HFFc6 (cell line): Measurements from ENCODE around the gene METTL2A. TPM values are rescaled to one million over a fixed set of nuclear protein-coding genes. Genes with fewer than 3 reads are reported as not detected.
"Not testable (repeated sequence)": the region's sequence is repeated elsewhere in the genome, so short reads cannot be mapped to it uniquely, and the experiment has no call there.

Experiments
- DNase-seq: peaks from one replicate; pipeline ENCODE4 v3.0.0-alpha.2; 2018
- H3K27ac Mint-ChIP-seq: 2 replicates; pipeline ENCODE4 v1.8.0; 2020; ENCODE audit warnings: mild to moderate bottlenecking, mixed read lengths
- H3K27me3 Mint-ChIP-seq: 2 replicates; pipeline ENCODE4 v1.8.0; 2021; ENCODE audit warnings: mild to moderate bottlenecking, moderate library complexity, mixed read lengths; ENCODE audit not compliant: insufficient read depth
- H3K36me3 Mint-ChIP-seq: 2 replicates; pipeline ENCODE4 v1.8.0; 2021; ENCODE audit warnings: low read depth, mixed read lengths
- H3K4me1 Mint-ChIP-seq: 2 replicates; pipeline ENCODE4 v1.8.0; 2020; ENCODE audit warnings: low read depth, mixed read lengths
- H3K4me3 Mint-ChIP-seq: 2 replicates; pipeline ENCODE4 v1.8.0; 2020; ENCODE audit warnings: mild to moderate bottlenecking, moderate library complexity, mixed read lengths
- H3K9me3 Mint-ChIP-seq: 2 replicates; pipeline ENCODE4 v1.8.0; 2020; ENCODE audit warnings: mild to moderate bottlenecking, mixed read lengths
- total RNA-seq, 6 experiments: library from RNA; stranded (reverse); fragmentation: NEBNext Ultra II Directional; extraction: Animal tissue kit (Norgen Biotek cat#: 25700); gene quantifications; 2 replicates in 1 of 6; 3 replicates in 5 of 6; pipeline ENCODE4 v1.2.3, GENCODE V29; 2021
- TF ChIP-seq, protein P1 (sequence below): fragments of 200-600 bp; sonication (generic); IDR thresholded peaks from 2 replicates; pipeline ENCODE4 v1.5.0; 2021; ENCODE audit warnings: antibody characterized with exemption, mild to moderate bottlenecking

METTL2A gene
- total RNA-seq, 6 experiments from 2014 or later, result 19.7 to 22.9 (median 21.1) TPM

DNA sequence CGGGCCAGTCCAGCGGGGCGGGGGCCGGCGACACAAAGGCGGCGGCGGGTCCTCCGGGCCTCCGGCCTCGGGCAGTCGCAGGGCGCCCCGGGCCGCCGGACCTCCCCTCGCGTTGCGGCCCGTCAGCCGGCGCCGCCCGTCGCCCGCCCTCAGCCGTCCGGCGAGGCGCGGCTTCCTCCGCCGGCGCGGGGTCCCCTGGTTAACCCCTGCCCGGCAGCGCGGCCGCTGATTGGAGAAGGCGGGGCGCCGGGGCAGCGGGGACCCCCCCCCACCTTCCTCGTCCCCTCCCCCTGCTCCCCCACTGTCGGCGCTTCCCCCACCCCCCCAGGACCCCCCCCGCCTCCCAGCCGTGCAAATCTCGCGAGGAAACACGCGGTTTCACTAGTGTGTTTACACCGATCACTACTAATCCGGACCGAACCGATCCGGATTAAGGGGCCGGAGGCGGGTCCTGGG lies 54.8 kb downstream of the METTL2A start, which contains the start of gene TLK2:
Gene TLK2 (plus strand): TSS at position 402 of the 456 bp plus-strand sequence. CDS start 2,301 bp downstream, outside the sequence.
- peak within 1 kb of the TSS; percentile 98 for H3K4me3 Mint-ChIP-seq
- H3K27ac Mint-ChIP-seq, result peak within 1 kb of the TSS; percentile 95
- peaks cover 11% of the 10 kb centered on the region for H3K36me3 Mint-ChIP-seq
- H3K27me3 Mint-ChIP-seq, result no peaks in the 10 kb centered on the region
- no peaks in the 10 kb centered on the region for H3K9me3 Mint-ChIP-seq
- DNase-seq, result peak; percentile 47
- peaks cover 20% of the 10 kb centered on the region for H3K4me1 Mint-ChIP-seq
- TF ChIP-seq, protein P1, sequence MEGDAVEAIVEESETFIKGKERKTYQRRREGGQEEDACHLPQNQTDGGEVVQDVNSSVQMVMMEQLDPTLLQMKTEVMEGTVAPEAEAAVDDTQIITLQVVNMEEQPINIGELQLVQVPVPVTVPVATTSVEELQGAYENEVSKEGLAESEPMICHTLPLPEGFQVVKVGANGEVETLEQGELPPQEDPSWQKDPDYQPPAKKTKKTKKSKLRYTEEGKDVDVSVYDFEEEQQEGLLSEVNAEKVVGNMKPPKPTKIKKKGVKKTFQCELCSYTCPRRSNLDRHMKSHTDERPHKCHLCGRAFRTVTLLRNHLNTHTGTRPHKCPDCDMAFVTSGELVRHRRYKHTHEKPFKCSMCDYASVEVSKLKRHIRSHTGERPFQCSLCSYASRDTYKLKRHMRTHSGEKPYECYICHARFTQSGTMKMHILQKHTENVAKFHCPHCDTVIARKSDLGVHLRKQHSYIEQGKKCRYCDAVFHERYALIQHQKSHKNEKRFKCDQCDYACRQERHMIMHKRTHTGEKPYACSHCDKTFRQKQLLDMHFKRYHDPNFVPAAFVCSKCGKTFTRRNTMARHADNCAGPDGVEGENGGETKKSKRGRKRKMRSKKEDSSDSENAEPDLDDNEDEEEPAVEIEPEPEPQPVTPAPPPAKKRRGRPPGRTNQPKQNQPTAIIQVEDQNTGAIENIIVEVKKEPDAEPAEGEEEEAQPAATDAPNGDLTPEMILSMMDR, result no peak

DNA sequence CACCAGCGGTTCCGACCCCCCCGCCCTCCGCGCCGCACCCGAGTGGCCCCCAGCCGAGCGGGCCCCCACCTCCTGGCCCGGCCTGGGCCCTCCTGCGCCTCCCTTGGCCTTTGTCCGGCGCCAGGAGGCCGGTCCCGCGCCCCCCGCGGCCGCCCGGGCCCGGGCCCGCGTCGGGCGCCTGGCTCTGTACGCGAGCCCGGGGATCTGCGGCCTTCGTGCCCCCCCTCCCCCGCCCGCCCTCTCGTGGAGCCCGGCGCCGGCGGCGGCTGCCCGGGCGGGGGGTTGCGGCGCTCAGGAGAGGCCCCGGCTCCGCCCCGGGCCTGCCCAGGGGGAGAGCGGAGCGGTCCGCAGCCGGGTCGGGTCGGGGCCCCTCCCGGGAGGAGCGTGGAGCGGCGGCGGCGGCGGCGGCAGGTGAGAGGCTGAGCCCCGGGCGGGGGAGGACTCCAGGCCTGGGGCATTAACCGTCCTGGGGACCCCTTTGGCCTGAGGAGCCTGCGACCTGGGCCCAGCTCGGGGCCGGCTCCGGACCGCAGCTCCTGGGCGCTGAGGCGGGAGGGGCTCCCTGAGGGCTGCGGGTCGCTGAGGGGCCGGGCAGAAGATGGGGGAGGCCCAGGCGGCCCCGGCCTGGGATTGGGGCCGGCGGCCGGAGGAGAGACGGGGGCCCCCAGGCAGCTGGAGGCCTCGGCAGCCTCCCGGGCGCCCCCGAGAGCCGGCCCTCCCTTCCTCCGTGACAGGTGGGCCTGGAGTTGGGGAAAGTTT lies 55.4 kb downstream of the METTL2A start:
- H3K27ac Mint-ChIP-seq, result peak overlapping the region; percentile 95; the same call in 1 of the 2 replicates

DNA sequence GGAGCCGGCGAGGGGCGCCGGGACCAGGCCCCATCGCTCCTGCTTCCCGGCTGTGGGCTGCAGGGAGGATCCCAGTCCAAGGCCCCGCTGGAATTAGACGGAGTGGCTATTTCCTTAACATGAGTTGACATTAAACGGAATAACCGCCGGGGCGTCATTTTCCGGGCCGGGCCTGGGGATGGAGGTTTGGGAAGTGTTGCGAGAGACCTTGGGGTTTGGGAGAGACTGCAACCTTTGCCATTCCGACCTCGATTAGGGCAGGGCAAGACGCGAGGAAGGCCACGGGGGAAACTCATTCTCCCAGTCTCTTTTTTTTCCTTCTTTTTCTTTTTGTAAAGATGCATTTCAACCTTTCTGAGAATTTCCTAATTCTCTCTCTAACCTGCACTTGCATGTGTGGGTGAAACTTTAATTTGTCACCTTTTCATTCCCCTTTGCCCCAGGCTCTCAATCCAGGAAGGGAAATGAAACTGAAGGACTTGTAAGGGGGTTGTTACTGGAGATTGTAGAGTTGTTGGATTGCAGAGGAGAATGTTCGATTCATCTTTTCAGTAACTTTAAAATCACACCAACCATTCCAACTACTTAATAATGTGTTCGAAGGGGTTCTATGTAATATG lies 56.1 kb downstream of the METTL2A start:
- not testable (repeated sequence) for H3K9me3 Mint-ChIP-seq, H3K27me3 Mint-ChIP-seq

More for the DNA sequence above, 55.4 kb downstream of the METTL2A start:
- H3K27me3 Mint-ChIP-seq, H3K9me3 Mint-ChIP-seq, DNase-seq: not testable (repeated sequence)
- Mint-ChIP-seq H3K36me3 (peaks cover 11% of the 10 kb centered on the region), H3K4me1 (peaks cover 20% of the 10 kb centered on the region), H3K4me3 (peak overlapping the region; percentile 98)

DNA sequence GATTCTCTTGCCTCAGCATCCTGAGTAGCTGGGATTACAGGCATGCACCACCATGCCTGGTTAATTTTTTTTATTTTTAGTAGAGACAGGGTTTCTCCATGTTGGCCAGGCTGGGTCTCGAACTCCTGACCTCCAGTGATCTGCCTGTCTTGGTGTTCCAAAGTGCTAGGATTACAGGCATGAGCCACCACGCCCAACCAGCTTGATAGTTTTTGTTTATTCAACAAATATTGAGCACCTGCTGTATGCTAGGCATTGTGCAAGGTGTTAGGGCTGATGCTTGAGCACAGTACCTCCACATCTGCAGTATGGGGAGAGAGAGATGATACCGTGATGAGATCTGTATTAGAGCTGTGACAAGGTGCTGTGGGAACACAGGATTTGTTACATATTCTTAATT lies 58.9 kb downstream of the METTL2A start:
- H3K27ac Mint-ChIP-seq, H3K27me3 Mint-ChIP-seq, DNase-seq, H3K4me3 Mint-ChIP-seq, H3K9me3 Mint-ChIP-seq, H3K36me3 Mint-ChIP-seq: not testable (repeated sequence)
- H3K4me1 Mint-ChIP-seq, result peaks cover 22% of the 10 kb centered on the region

More for the DNA sequence above, 56.1 kb downstream of the METTL2A start:
- Mint-ChIP-seq H3K4me3 (peak overlapping the region; percentile 98), H3K36me3 (peaks cover 11% of the 10 kb centered on the region), H3K27ac (peak overlapping the region; percentile 95), H3K4me1 (peaks cover 21% of the 10 kb centered on the region)
- DNase-seq, result not testable (repeated sequence)

DNA sequence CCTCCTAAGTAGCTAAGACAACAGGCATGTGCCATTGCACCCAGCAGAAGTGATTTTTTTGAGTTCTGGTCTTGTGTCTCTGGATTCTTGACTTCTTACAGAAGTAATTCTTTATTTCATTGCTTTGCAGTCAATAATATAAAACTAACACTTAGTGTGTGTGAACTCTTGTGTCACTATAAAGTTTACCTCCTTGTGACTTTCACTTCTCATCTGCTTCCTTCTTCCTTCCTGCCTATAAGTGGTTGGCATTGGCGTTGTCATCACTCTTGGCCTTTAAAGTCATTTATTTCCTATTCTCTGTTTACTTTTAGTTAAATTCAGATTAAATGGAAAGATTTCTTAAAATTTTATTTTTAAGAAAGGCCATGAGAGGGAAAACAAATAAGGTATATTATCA lies 67.3 kb downstream of the METTL2A start:
- H3K4me3 Mint-ChIP-seq, H3K27ac Mint-ChIP-seq, DNase-seq, H3K9me3 Mint-ChIP-seq, H3K27me3 Mint-ChIP-seq, H3K4me1 Mint-ChIP-seq: not testable (repeated sequence)
- peaks cover 11% of the 10 kb centered on the region for H3K36me3 Mint-ChIP-seq

DNA sequence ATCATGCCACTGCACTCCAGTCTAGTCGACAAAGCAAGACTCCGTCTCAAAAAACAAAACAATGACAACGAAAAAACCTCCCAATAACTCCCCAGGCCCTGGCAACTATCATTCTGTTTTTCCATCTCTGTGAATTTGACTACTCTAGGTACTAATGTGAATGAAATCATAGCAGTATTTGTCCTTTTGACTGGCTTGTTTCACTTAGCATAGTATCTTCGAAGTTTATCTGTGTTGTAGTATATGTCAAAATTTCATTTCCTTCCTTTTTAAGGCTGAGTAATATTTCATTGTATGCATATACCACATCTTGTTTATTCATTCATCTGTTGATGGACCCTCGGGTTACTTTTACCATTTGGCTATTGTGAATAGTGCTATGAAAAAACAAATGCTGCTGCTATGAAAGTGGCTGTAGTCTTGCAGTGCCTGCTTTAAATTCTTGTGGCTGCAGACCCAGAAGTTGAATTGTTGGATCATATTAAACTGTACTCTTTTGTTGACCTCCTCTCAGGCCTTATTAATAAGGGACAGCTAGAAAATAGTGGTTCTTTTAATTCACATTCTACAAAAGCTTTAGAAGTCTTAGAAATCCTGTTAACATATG lies 69.5 kb downstream of the METTL2A start:
- not testable (repeated sequence) for H3K4me3 Mint-ChIP-seq, H3K27ac Mint-ChIP-seq, H3K9me3 Mint-ChIP-seq, DNase-seq, H3K4me1 Mint-ChIP-seq, H3K27me3 Mint-ChIP-seq
- H3K36me3 Mint-ChIP-seq, result peaks cover 11% of the 10 kb centered on the region

DNA sequence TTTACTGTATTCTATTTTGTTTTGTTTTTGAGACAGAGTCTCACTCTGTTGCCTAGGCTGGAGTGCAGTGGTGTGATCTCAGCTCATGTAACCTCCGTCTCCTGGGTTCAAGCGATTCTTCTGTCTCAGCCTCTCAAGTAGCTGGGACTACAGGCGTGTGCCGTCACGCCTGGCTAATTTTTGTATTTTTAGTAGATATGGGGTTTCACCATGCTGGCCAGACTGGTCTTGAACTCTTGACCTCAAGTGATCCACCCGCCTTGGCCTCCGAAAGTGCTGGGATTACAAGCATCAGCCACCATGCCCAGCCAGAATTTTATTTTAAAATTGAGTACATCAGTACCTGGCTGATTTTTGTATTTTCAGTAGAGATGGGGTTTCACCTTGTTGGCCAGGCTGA lies 70.4 kb downstream of the METTL2A start:
- H3K27me3 Mint-ChIP-seq, H3K4me3 Mint-ChIP-seq, H3K27ac Mint-ChIP-seq, H3K4me1 Mint-ChIP-seq, H3K9me3 Mint-ChIP-seq, DNase-seq: not testable (repeated sequence)
- peaks cover 11% of the 10 kb centered on the region for H3K36me3 Mint-ChIP-seq

DNA sequence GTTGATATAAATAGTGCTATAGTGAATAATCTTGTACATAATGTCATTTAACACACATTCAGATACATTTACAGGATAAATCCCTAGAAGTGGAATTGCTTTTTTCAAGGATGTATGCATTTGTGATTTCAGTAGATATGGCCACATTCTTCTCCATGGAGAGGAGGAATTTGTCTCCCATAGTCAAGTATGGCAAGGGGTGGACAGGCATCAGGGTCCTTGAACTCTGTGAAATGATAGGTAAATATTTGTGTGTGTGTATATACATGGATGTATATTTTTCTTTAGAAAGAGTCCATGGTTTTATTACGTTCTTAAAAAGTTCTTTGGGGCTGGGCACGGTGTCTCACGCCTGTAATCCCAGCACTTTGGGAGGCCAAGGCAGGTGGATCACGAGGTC lies 72.6 kb downstream of the METTL2A start:
- not testable (repeated sequence) for H3K9me3 Mint-ChIP-seq, H3K36me3 Mint-ChIP-seq, H3K27ac Mint-ChIP-seq, DNase-seq, H3K27me3 Mint-ChIP-seq, H3K4me3 Mint-ChIP-seq, H3K4me1 Mint-ChIP-seq

DNA sequence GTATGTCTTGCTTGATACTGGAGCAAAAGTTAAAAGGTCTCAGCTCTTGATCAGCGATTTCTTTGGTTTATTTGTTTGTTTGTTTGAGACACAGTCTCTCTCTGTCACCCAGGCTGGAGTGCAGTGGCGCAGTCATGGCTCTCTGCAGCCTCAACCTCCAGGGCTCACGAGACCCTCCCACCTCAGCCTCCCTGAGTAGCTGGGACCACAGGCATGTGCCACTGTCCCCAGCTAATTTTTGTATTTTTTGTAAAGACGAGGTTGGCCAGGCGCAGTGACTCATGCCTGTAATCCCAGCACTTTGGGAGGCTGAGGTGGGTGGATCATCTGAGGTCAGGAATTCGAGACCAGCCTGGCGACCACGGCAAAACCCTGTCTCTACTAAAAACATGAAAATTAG lies 75.1 kb downstream of the METTL2A start:
- not testable (repeated sequence) for H3K27ac Mint-ChIP-seq, H3K4me1 Mint-ChIP-seq

More for the DNA sequence above, 75.1 kb downstream of the METTL2A start:
- not testable (repeated sequence) for DNase-seq, H3K4me3 Mint-ChIP-seq, H3K36me3 Mint-ChIP-seq, H3K9me3 Mint-ChIP-seq, H3K27me3 Mint-ChIP-seq

Other genes starting within 250 kb of the METTL2A start
- gene EFCAB3, start 43.3 kb upstream of the METTL2A start, total RNA-seq, result not detected
- 10 to 100 TPM; 29.0 to 40.9 (median 38.6) TPM for gene TLK2, start 54.9 kb downstream of the METTL2A start, total RNA-seq
- 100 to 1,000 TPM; 255 to 313 (median 279) TPM for gene MRC2, start 203.8 kb downstream of the METTL2A start, total RNA-seq